Adrenal gland (tissue), 12 donors: Measurements from ENCODE around the gene CKAP5. TPM values are rescaled to one million over a fixed set of nuclear protein-coding genes. Genes with fewer than 3 reads are reported as not detected.

ENCODE experiments used
- DNase-seq, 7 donors: peaks; one replicate each; pipeline ENCODE4 v3.0.0-alpha.2; 2019 to 2020
- H3K27ac ChIP-seq, 5 donors: fragments of 200-600 bp; sonication (generic) in 4 of 5; 1 replicate in 3 of 5; 2 replicates in 2 of 5; pipeline versions ENCODE4 v1.5.1 to v1.8.0; 2016 to 2020; ENCODE audit warnings: mild to moderate bottlenecking in 1 of 5
- H3K27me3 ChIP-seq: fragments of 200-600 bp; 2 replicates; pipeline ENCODE4 v1.8.0; 2021
- H3K36me3 ChIP-seq, 2 donors: fragments of 200-600 bp; replicated peaks in 1 of 2; 1 replicate in 1 of 2; 2 replicates in 1 of 2; pipeline versions ENCODE4 v1.5.1 to v1.8.0; 2018 to 2022
- H3K4me1 ChIP-seq, 2 donors: fragments of 200-600 bp; replicated peaks in 1 of 2; 1 replicate in 1 of 2; 2 replicates in 1 of 2; pipeline versions ENCODE4 v1.5.1 to v1.8.0; 2018 to 2021
- H3K4me3 ChIP-seq, 4 donors: fragments of 200-600 bp; sonication (generic) in 3 of 4; one replicate each; pipeline ENCODE4 v1.5.1; 2016 to 2018
- H3K9me3 ChIP-seq, 3 donors: fragments of 200-600 bp; sonication (generic) in 1 of 3; replicated peaks in 1 of 3; 1 replicate in 2 of 3; 2 replicates in 1 of 3; pipeline versions ENCODE4 v1.5.1 to v1.8.0; 2016 to 2021
- POLR2A ChIP-seq, 2 donors: fragments of 450-650 bp; IDR thresholded peaks; one replicate each; pipeline ENCODE4 v1.6.1; 2017; ENCODE audit warnings: antibody characterized with exemption in 2 of 2, mild to moderate bottlenecking in 2 of 2, moderate library complexity in 1 of 2
- WGBS, 4 donors: extraction: QIAGEN DNeasy Blood & Tissue Kit in 2 of 4; methylation state at CpG; one replicate each; pipeline versions ENCODE4 v1.1.5 to v1.1.7; 2013 to 2017; 5-methylcytosine and 5-hydroxymethylcytosine counted together
- intact Hi-C, 2 donors: fragments of 100-400 bp; cut with DNase I; formaldehyde crosslinking; loops; one replicate each; pipeline versions ENCODE4 v1.14.1 to v1.15.0; 2022 to 2023
- polyA plus RNA-seq, 3 donors: library from polyadenylated mRNA; stranded (reverse); fragments of 200-250 nt in 2 of 3; fragments of 350-450 nt in 1 of 3; fragmentation: Illumina TruSeq in 1 of 3; extraction: RNeasy Lipid Tissue Mini Kit (QIAGEN cat#74804) in 1 of 3; gene quantifications; one replicate each; pipeline ENCODE4 v1.2.3, GENCODE V29; 2013 to 2014
- total RNA-seq, 9 donors: library from RNA; depleted of rRNA in 4 of 9; stranded (reverse); fragments of >200 nt in 4 of 9; fragments of 120-200 nt in 1 of 9; fragmentation: NEBNext Ultra II Directional in 1 of 9; extraction: Animal tissue kit (Norgen Biotek cat#: 25700) in 1 of 9; gene quantifications; one replicate each; pipeline versions ENCODE4 v1.1.0 to v1.2.4, GENCODE V29; 2013 to 2023
- TF ChIP-seq, protein P1 (sequence below), 6 experiments: fragments of 450-650 bp in 4 of 6; fragments of 200-600 bp in 2 of 6; sonication (generic) in 1 of 6; IDR thresholded peaks; 1 replicate in 5 of 6; 2 replicates in 1 of 6; pipeline versions ENCODE4 v1.5.1 to v1.8.0; 2016 to 2021; ENCODE audit warnings: antibody characterized with exemption in 6 of 6, mild to moderate bottlenecking in 2 of 6, moderate library complexity in 1 of 6
- donor health status: healthy with polysubstance abuse.
- donor health status: Bipolar disorder and iron deficiency.
- donor health status: DM: yes; HTN: yes; CAD: no.
- donor health status: DM: no; HTN: no; CAD: no.
- donor health status: DM: no; HTN: no; CAD: no.
- donor health status: DM: yes; HTN: yes; CAD: no.

Gene CKAP5
- total and polyA plus RNA-seq, 12 donors = 18.0 to 174 (median 97.6) TPM

DNA sequence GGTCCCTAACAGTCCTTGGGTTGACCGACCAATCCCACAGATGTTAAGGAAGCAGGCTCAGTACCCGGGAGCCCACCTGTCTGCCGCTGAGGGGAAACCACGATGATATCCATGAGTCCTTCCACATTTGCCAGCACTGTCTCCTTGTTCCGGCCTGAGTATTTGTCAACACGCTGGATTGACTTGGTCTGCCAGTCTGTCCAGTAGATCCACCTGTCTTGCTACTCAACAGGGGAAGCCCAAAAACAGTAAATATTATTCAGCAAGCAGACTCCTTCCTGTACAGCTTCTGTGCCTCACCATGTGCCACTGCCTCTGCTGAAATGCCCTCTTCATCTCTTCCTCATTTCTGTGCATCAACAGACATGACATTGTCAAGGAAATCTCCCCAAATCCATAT, 22.8 kb upstream of the CKAP5 start:
- Histone ChIP-seq H3K27ac (no peak overlapping the region), H3K4me3 (no peak overlapping the region), H3K36me3 (peaks cover 0 to 12% of the 10 kb centered on the region in 2 donors), H3K9me3 (no peaks in the 10 kb centered on the region), H3K4me1 (peaks cover 17 to 18% of the 10 kb centered on the region in 2 donors), H3K27me3 (no peaks in the 10 kb centered on the region)
- no peak for TF ChIP-seq POLR2A (IDR thresholded peaks at IDR 0.05)
- TF ChIP-seq, protein P1, sequence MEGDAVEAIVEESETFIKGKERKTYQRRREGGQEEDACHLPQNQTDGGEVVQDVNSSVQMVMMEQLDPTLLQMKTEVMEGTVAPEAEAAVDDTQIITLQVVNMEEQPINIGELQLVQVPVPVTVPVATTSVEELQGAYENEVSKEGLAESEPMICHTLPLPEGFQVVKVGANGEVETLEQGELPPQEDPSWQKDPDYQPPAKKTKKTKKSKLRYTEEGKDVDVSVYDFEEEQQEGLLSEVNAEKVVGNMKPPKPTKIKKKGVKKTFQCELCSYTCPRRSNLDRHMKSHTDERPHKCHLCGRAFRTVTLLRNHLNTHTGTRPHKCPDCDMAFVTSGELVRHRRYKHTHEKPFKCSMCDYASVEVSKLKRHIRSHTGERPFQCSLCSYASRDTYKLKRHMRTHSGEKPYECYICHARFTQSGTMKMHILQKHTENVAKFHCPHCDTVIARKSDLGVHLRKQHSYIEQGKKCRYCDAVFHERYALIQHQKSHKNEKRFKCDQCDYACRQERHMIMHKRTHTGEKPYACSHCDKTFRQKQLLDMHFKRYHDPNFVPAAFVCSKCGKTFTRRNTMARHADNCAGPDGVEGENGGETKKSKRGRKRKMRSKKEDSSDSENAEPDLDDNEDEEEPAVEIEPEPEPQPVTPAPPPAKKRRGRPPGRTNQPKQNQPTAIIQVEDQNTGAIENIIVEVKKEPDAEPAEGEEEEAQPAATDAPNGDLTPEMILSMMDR (IDR thresholded peaks at IDR 0.05) = no peak
- WGBS, 4 donors = 86 to 96% (median 92%) methylated on average over 6 of the region's 6 CpGs
- intact Hi-C loops = no loop called here
- no peak for DNase-seq

DNA sequence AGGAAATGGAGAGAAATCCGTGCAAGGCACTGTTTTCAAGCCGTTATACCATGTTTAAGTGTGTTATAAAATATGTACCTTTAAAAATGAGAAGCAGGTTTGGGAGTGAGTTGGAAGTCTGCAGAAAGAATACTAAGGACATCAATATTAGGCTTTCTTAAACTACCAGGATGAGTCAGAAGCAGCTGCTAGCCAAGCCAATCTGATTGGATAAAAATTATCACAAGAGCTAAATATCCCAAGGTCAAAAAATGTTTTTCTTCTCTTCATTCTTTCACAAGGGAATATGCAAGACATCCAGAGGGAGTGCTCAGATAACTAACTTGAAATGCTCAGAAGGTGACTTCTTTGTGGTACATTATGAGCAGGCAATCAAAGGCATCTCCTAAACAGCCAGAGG, 19.3 kb upstream of the CKAP5 start:
- Histone ChIP-seq H3K27me3 (no peaks in the 10 kb centered on the region), H3K36me3 (peaks cover 0 to 12% of the 10 kb centered on the region in 2 donors), H3K4me1 (peaks cover 17 to 18% of the 10 kb centered on the region in 2 donors), H3K9me3 (no peaks in the 10 kb centered on the region), H3K27ac (peak overlapping the region; percentile 37 to 82 (median 63)), H3K4me3 (no peak overlapping the region)
- intact Hi-C loops = no loop called here
- WGBS, 4 donors = 29 to 44% (median 36%) methylated on average over 2 of the region's 2 CpGs
- peak in 6 of 7 donors; percentile 50 to 74 (median 60) for DNase-seq
- peak in 1 of 2 donors; percentile 83 for TF ChIP-seq POLR2A (IDR thresholded peaks at IDR 0.05)
- TF ChIP-seq, protein P1 (IDR thresholded peaks at IDR 0.05) = no peak

DNA sequence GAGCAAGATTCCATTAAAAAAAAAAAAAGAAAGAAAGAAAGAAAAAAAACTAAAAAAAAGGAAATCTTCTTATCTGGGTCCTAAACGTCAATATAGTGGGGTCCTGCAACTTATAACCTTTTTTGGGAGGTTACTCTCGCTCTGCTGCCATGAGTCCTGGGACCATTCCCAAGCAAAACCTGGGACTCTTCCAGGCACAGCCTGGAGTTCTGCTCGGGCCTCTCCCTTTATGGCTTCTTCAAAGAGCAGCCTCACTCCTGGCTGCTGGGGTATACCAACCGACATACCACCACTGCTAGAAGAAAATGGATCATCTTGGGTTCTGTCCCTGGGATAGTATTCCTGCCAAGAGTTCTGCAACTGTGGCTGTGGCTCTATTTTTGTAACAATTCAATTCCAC, 14.1 kb upstream of the CKAP5 start:
- TF ChIP-seq, protein P1 (IDR thresholded peaks at IDR 0.05) = no peak
- TF ChIP-seq POLR2A (IDR thresholded peaks at IDR 0.05) = no peak
- intact Hi-C loops = no loop called here
- no peak overlapping the region for H3K4me3 ChIP-seq
- 72 to 90% (median 79%) methylated on average over 4 of the region's 4 CpGs for WGBS, 4 donors
- H3K27me3 ChIP-seq = no peaks in the 10 kb centered on the region
- H3K9me3 ChIP-seq = no peaks in the 10 kb centered on the region
- peaks cover 14% of the 10 kb centered on the region in 2 donors for H3K4me1 ChIP-seq
- no peak overlapping the region for H3K27ac ChIP-seq
- DNase-seq = no peak
- no peaks in the 10 kb centered on the region for H3K36me3 ChIP-seq

DNA sequence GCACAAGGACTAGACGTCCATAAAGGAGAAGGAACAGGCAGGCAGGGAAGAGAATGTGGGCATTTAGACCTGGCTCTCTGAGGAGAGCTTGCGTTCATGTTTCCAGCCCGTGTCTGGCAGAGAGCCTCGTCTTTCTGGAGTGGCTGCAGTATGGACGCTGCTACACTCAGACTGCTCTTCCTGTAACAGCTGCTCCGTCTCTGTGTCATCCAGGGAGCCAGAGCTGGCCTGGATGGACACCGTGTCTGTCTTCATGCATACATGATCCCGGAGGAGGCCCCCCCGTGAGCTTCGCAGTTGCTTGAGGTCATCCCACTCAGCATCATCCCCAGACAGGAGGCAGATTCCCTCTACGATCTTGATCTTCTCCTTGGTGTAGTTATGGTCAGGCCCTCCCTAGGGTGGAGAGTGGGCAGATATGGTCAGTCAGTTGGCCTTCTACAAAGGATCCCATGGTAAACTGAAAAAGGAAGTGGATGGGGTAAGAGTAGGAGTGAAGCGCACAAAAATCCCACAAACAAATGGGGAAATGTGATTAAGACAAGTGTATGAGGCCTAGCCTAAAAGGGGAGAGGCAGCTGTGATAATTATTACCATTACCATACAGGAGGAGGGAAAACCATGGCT, 13.0 kb upstream of the CKAP5 start:
- intact Hi-C loops = no loop called here
- peaks cover 5 to 9% of the 10 kb centered on the region in 2 donors for H3K4me1 ChIP-seq
- H3K9me3 ChIP-seq = no peaks in the 10 kb centered on the region
- 78 to 90% (median 85%) methylated on average over 10 to 12 of the region's 12 CpGs for WGBS, 4 donors
- peak overlapping the region in 1 of 5 donors; percentile 15 for H3K27ac ChIP-seq
- no peaks in the 10 kb centered on the region for H3K36me3 ChIP-seq
- H3K4me3 ChIP-seq = no peak overlapping the region
- TF ChIP-seq POLR2A (IDR thresholded peaks at IDR 0.05) = no peak
- TF ChIP-seq, protein P1 (IDR thresholded peaks at IDR 0.05) = no peak
- DNase-seq = no peak
- no peaks in the 10 kb centered on the region for H3K27me3 ChIP-seq
